Measurements from ENCODE around the gene HYAL3.

HYAL3 gene, protein sequence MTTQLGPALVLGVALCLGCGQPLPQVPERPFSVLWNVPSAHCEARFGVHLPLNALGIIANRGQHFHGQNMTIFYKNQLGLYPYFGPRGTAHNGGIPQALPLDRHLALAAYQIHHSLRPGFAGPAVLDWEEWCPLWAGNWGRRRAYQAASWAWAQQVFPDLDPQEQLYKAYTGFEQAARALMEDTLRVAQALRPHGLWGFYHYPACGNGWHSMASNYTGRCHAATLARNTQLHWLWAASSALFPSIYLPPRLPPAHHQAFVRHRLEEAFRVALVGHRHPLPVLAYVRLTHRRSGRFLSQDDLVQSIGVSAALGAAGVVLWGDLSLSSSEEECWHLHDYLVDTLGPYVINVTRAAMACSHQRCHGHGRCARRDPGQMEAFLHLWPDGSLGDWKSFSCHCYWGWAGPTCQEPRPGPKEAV

GRCh38 chr3:50298836-50299637, at the start of gene HYAL3, which contains the start of gene NAA80:
Gene HYAL3 (minus strand): TSS chr3:50299405. CDS start chr3:50295602, 3,803 bp downstream.
Gene NAA80 (minus strand): TSS chr3:50299405. CDS start chr3:50297463, 1,942 bp downstream.
- Histone ChIP-seq H3K79me2 (ENCODE audit: control insufficient read depth, low read length) (0 out of 2 replicates have a peak, but pooled peaks cover 3% of the 10 kb centered on the region), H3K27me3 (ENCODE audit: control insufficient read depth, low read length) (no peaks in the 10 kb centered on the region), H3K4me1 (ENCODE audit: control insufficient read depth, low read length) (peaks cover 17% of the 10 kb centered on the region), H3K9me2 (replicated peaks; ENCODE audit: control insufficient read depth, low read length) (no peaks in the 10 kb centered on the region), H3K36me3 (ENCODE audit: control insufficient read depth, low read length) (no peaks in the 10 kb centered on the region), H3F3A (ENCODE audit: control insufficient read depth, insufficient read depth) (peaks cover 4% of the 10 kb centered on the region; the same call in 1 of the 2 replicates), H3K27ac (ENCODE audit: low read depth, low read length) (peak within 1 kb of the TSS; percentile 66), H3K4me2 (ENCODE audit: low read length) (peak within 1 kb of the TSS; percentile 98), H3K4me3 (ENCODE audit: low read length) (peak within 1 kb of the TSS; percentile 98), H3K9me3 (ENCODE audit: control insufficient read depth, insufficient read depth, low read length) (no peaks in the 10 kb centered on the region), H4K20me1 (ENCODE audit: control insufficient read depth, insufficient read depth, low read depth, low read length) (no peaks in the 10 kb centered on the region)
- TF ChIP-seq CTCF (IDR thresholded peaks at IDR 0.05; ENCODE audit: low read depth, low read length, poor library complexity, severe bottlenecking): peak; percentile 74
- no peak for TF ChIP-seq EZH2phosphoT487 (IDR thresholded peaks at IDR 0.05; ENCODE audit: borderline replicate concordance, low read length)

DNA sequence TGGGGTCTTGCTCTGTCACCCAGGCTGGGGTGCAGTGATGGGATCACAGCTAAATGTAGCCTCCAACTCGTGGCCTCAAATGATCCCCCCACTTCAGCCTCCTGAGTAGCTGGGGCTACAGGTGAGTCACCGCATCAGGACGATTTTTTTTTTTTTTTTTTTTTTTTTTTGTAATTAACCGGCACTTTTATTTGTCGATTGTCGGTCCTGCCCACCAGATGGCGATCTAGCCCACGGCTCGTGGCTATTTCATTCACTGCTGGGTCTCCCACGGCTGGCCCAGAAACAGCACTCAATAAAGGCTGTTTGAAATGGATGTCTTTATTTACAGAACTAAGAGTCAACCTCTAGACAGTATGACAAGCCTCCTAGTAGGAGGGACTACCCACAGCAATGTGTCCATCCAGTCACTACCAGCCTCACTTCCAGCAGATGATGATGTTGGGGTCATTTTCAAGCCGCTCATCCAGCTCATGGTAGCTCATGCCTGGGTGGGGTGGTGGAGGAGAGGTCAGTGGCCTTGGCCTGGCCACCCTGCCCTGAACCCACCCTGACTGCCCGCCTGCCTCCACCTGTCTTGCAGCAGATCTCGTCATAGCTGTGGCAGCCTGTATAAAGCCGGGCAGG, 48.1 kb upstream of the HYAL3 start:
- no peaks in the 10 kb centered on the region for H3K27me3 ChIP-seq (ENCODE audit: control insufficient read depth, low read length)
- H3K4me1 ChIP-seq (ENCODE audit: control insufficient read depth, low read length): peaks cover 38% of the 10 kb centered on the region
- no peaks in the 10 kb centered on the region for H3K9me3 ChIP-seq (ENCODE audit: control insufficient read depth, insufficient read depth, low read length)
- H3K36me3 ChIP-seq (ENCODE audit: control insufficient read depth, low read length): peaks cover 24% of the 10 kb centered on the region
- H4K20me1 ChIP-seq (ENCODE audit: control insufficient read depth, insufficient read depth, low read depth, low read length): no peaks in the 10 kb centered on the region
- H3K9me2 ChIP-seq (replicated peaks; ENCODE audit: control insufficient read depth, low read length): no peaks in the 10 kb centered on the region
- H3K4me3 ChIP-seq (ENCODE audit: low read length): no peak overlapping the region
- H3K79me2 ChIP-seq (ENCODE audit: control insufficient read depth, low read length): peaks cover 25% of the 10 kb centered on the region
- H3F3A ChIP-seq (ENCODE audit: control insufficient read depth, insufficient read depth): no peaks in the 10 kb centered on the region
- H3K4me2 ChIP-seq (ENCODE audit: low read length): no peak overlapping the region
- no peak overlapping the region for H3K27ac ChIP-seq (ENCODE audit: low read depth, low read length)
- TF ChIP-seq EZH2phosphoT487 (IDR thresholded peaks at IDR 0.05; ENCODE audit: borderline replicate concordance, low read length): no peak
- peak; percentile 63 for TF ChIP-seq CTCF (IDR thresholded peaks at IDR 0.05; ENCODE audit: low read depth, low read length, poor library complexity, severe bottlenecking)

DNA sequence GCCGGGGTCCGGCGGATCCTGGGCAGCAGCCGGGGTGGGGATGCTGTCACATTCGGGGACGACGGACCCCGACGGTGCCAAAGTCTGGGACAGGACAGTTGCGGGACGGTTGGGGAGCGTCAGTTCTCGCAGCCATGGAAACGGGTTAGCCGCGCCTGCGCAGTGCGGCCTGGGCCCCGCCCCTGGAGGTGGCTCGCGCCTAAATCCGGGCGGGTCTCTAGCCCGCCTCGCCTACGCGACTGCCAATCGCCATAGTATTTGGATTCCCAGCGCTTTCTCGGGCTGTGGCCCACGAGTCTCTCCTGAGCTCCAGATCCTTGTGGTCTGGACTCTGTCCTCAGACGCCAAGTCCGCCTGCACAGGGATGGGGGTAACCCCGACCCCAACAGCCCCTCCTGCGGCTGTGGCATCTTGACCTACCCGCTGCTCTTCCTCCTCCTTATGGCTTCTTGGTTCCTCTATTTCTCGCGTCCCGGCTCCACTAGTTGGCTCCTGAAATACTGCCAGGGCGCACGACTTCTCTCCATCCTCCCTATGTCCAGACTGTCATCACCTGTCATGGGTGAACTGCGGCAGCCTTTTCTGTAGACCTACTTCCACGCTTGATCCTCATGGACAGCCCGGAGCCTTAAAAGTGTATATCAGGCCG, 46.5 kb upstream of the HYAL3 start, which contains the start of gene ZMYND10:
ZMYND10 (minus strand) TSS at position 147 of the 649 bp plus-strand sequence. CDS start 153 bp downstream, outside the sequence.
- Histone ChIP-seq H3K36me3 (ENCODE audit: control insufficient read depth, low read length) (peaks cover 19% of the 10 kb centered on the region), H3K4me2 (ENCODE audit: low read length) (peak within 1 kb of the TSS; percentile 61), H3K9me2 (replicated peaks; ENCODE audit: control insufficient read depth, low read length) (no peaks in the 10 kb centered on the region), H3K9me3 (ENCODE audit: control insufficient read depth, insufficient read depth, low read length) (no peaks in the 10 kb centered on the region), H3K4me1 (ENCODE audit: control insufficient read depth, low read length) (peaks cover 42% of the 10 kb centered on the region), H3K27ac (ENCODE audit: low read depth, low read length) (no peak within 1 kb of the TSS), H3K4me3 (ENCODE audit: low read length) (peak within 1 kb of the TSS; percentile 56), H4K20me1 (ENCODE audit: control insufficient read depth, insufficient read depth, low read depth, low read length) (no peaks in the 10 kb centered on the region), H3F3A (ENCODE audit: control insufficient read depth, insufficient read depth) (peaks cover 7% of the 10 kb centered on the region; the same call in 1 of the 2 replicates), H3K27me3 (ENCODE audit: control insufficient read depth, low read length) (no peaks in the 10 kb centered on the region), H3K79me2 (ENCODE audit: control insufficient read depth, low read length) (peaks cover 15% of the 10 kb centered on the region)
- no peak for TF ChIP-seq CTCF (IDR thresholded peaks at IDR 0.05; ENCODE audit: low read depth, low read length, poor library complexity, severe bottlenecking)
- no peak for TF ChIP-seq EZH2phosphoT487 (IDR thresholded peaks at IDR 0.05; ENCODE audit: borderline replicate concordance, low read length)
